ENCODE results near the gene MYO7A.

Gene MYO7A

DNA sequence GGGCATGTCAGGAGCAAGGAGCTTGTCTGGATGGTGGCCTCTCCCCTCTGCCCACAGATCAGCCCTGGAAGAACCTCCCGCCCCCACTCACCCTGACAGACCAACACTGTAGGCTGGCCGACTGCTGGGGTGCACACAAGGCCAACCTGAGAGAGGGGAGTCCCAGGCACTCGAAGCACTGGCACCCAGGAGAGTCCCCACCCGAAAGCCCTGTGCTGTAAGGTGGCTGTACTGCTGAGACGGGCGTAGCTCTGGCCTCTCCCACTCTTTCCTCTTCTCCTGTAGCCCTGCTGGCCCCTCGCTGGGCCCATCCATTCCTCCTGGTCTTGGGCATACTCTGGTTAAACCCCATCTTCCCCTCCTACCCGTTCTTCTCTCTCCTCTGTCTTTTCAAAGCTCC is 39.7 kb downstream of the MYO7A start:
- no peak for DNase-seq

GRCh38 chr11:77170107-77170506 is 42.1 kb downstream of the MYO7A start:
- DNase-seq = no peak

- DNase-seq = no peak
These were observed 43.2 kb downstream of the MYO7A start for GRCh38 chr11:77171254-77171653.

DNA sequence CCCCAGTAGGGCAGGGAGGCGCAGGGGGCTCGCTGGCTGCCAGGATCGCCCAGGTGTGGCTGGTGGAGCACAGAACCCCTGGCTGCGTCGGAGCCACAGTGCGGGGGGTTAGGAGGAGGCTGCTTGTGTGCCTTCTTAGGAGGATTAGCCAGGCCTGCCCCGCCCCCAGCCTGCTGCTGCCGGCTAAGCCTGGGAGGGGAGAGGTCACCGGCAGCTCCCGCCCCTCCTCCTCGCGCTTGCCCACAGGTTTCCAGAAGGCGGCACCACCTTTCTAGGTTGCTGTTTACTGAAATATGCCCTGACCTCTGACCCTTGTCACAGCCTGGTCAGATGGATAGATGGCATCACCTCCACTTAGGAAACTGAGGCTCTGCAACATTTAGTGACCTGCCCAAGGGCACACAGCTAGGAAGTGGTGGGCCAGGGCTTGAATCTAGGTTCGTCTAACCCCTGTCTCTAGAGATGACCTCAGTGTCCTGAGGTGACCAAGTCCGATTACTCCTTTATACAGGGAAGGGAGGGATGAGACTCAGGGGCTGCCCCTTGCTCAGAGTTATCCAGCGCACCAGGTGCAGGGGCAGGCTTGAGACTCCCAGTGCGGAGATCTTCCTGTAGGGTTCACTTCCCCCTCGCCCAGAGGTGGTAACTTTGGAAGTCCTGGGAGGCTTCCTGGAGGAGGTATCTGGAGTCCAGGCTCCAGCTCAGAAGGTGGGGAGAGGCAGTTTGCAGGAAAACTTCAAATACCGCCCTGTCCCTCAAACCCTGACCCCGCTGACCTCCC is 44.0 kb downstream of the MYO7A start:
- DNase-seq = no peak

GRCh38 chr11:77172666-77172982 is 44.6 kb downstream of the MYO7A start:
- no peak for DNase-seq

DNA sequence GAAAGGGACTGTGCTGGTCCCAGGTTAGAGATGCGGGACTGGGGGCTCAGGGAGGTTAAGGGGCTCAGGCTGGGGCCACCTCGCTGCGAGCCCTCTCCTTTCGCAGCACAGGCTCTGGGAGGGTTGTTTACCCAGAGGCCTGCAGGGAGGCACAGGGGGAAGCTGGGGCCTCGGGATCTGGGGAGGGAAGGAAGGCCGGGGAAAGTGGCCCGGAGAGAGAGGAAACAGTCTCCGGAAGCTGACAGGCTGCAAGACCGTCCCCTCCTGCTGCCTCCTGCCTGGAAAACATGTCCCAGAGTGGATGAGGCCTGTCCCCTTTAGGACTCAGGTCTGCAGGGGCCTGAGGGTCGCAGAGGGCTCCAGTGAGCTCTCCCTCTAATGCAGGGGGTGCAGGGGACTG is 45.4 kb downstream of the MYO7A start:
- DNase-seq = no peak

DNA sequence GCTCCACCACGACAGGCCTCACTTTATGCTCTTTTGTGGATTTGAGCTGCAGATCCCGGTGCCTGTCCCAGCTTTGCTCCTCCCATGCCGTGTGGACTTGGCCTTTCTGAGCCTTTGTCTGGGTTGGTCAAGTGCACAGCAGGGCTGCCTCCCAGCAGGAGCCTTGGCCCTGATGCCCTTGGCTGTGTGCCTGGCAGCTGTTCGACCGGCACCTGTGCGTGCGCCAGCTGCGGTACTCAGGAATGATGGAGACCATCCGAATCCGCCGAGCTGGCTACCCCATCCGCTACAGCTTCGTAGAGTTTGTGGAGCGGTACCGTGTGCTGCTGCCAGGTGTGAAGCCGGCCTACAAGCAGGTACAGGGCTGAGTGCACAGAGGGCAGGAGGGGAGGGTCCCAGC is 46.5 kb downstream of the MYO7A start:
- DNase-seq = no peak

DNA sequence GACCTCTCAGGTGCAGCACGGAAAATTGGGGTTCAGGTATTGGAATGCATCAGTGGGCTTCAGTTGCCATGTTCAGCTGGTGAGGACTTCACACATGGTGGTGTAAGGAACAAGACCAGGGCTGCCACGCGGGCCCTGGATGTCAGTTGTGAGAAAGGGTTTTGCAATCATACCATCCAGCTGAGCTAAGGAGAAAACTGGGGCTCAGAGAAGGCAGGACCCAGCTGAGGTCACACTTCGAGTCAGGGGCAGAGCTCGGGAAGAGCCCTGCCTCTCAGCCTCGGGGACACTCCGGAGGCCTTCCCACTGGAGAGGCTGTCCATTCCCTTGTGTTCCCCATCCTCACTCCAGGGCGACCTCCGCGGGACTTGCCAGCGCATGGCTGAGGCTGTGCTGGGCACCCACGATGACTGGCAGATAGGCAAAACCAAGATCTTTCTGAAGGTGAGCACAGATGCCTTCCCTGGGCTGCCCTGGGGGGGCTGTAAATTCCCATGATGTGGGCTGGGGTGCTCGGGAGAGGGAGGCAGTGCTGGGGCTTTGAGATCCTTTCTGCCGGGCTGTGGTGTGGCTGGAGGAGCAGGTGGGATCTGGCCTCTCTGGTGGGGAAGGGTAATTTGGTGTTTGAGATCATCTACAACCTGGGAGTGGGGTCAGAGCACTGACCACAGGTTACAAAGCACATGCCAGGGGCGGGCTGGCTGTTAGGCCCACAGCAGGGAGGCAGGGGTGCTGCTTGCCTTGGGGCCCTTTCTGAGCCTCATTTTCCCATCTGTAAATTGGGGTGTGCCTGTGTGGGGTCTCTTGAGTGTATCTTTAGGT is 47.2 kb downstream of the MYO7A start:
- DNase-seq = no peak

DNA sequence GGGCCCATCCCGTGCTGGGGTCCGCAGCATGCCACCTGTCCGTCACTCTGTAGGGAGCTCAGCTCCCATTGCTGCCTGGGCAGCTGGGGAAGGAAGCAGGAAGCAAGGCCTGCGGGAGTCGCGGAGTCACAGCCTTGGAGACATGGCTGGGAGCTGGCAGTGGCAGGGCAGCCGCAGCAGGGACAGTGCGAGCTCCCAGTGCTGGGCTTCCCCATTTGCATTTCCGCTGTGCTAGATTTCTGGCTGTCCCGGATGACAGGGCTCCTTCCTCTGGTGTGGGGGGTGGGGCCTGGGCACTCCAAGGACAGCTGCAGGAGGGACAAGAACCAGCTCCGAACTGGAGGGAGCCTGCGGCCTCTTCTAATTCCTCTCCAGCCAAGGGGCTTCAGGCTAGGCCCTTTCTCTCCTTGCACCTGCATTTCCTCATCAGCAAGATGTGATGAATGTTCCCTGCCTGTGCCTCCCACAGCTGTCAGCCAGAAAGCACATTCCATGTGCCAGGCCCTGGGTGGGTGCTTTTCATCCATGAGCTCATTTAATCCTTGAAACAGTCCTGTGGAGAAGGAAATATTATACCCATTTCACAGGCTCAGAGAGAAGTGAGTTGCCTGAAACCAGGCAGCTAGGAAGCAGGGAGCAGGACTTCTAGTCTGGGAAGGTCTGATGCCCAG is 48.0 kb downstream of the MYO7A start:
- no peak for DNase-seq

- no peak for DNase-seq
These were observed 49.0 kb downstream of the MYO7A start for GRCh38 chr11:77176996-77177395.

- DNase-seq = no peak
These were observed 50.1 kb downstream of the MYO7A start for GRCh38 chr11:77178150-77178549.

DNA sequence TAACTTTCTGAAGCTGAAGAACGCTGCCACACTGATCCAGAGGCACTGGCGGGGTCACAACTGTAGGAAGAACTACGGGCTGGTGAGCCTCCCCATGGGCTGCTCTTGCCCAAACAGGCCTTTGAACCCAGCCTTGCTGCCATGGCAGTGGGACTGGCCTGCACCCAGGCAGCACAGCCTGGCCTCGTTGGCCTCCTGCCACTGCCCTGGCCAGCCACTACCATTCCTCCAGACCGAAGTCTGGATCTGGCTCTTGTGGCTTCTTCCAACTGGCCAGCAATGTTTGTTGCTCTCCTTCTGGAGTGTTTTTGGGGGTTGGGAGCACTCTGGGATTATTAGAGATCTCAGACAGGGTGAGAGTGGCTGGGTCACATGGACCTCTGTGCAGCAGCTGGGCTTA is 51.0 kb downstream of the MYO7A start:
- DNase-seq = no peak

DNA sequence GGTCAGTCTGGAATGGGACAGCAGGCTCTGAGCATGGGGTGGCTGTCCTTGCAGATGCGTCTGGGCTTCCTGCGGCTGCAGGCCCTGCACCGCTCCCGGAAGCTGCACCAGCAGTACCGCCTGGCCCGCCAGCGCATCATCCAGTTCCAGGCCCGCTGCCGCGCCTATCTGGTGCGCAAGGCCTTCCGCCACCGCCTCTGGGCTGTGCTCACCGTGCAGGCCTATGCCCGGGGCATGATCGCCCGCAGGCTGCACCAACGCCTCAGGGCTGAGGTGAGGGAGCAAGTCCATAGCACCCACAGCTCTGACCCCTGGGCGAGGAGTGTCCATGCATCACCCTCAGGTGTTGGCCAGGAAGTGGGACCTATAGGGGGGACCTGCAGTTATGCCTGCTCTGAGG is 51.6 kb downstream of the MYO7A start:
- DNase-seq = no peak

DNA sequence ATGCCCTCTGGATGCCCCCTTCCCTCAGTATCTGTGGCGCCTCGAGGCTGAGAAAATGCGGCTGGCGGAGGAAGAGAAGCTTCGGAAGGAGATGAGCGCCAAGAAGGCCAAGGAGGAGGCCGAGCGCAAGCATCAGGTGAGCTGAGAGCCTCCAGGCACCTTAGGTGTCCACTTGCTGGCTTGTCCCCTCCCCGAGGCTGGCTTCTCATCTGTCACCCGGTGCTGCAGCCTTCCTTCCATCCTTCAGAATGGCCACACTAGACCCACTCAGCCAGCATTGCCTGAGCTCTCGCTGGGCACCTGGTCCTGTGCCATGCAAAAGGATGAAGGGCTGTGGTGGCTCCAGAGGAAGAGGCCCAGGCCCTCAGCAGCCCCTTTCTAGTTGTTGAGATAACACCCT is 52.3 kb downstream of the MYO7A start:
- no peak for DNase-seq

DNA sequence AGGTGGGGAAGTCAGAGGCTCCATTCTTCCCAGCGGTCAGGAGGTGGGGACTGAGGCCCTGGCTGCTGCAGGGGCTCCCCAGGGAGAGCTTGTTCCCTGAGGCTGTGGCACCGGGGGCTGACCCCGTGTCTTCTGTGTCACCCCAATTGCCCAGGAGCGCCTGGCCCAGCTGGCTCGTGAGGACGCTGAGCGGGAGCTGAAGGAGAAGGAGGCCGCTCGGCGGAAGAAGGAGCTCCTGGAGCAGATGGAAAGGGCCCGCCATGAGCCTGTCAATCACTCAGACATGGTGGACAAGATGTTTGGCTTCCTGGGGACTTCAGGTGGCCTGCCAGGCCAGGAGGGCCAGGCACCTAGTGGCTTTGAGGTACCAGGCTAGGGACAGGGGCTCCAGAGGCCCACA is 53.2 kb downstream of the MYO7A start:
- no peak for DNase-seq

- DNase-seq = no peak
These were observed 53.9 kb downstream of the MYO7A start for GRCh38 chr11:77181799-77182541.

GRCh38 chr11:77182542-77183430 is 54.7 kb downstream of the MYO7A start:
- no peak for DNase-seq

DNA sequence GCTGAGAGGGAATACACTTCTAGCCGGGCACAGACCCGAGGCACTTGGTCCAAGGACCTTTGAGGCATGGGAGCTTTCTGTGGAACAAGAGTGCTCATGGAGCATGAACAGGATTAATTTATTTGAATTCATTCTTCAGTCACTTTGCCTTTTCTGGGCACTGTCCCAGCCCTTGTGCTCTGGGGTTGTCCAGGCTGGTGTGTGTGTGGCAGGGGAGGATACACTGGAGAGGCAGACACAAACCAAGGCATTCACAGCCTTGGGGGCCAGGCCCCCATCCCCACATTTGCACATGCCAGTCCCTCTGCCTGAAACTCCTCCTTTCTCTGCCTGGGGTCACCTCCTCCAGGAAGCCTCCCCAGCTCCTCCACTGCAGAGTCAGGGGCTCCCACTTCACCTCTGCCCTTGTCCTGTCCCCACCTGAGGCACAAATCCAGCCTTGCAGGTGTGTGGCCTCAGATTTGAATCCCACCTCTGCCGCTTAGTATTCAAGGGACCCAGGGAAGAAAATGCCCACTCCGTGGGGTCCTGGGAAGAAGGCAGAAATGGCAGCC is 55.5 kb downstream of the MYO7A start:
- DNase-seq = no peak

DNA sequence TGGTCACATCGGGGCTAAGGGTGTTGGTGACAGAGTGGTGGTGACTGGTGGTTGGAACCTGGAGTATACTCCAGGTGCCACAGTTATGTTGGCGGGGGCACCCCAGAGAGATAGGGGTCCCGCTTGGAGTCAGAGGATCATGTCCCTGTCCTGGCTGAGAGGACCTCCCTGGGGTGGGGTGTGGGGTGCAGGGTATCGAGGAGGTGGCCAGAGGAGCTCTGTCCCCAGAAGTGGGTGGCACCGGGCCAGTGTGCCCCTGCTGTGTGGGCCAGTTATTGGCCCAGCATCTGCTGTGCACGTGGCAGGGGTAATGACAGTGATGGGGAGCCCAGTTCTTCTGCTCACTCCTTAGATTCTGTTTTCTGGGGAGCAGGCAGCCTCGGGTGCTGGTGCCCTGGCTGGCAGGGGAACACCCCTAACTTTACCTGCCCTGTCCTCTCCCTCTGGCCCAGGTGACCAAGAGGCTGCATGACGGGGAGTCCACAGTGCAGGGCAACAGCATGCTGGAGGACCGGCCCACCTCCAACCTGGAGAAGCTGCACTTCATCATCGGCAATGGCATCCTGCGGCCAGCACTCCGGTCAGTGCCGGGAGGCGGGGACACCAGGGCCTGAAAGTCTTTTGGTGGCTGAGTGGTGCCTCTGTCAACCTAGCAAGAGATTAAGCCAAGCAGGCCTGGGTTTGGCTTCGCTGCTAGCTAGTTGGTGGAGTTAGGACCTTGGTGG is 56.3 kb downstream of the MYO7A start:
- no peak for DNase-seq

DNA sequence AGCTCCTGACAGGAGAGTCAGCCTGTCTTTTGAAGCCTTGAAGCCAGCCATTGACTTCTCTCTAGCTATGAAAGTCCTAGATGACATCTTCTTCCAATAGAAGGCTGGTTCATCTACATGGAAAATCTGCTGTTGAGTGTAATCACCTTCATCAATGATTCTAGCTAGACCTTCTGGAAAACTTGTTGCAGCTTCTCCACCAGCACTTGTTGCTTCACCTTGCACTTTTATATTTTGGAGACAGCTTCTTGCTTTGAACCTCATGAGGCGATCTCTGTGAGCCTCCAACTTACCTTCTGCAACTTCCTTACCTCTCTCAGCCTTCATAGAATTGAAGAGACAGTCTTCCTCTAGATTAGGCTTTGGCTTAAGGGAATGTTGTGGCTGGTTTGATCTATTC is 58.3 kb downstream of the MYO7A start:
- no peak for DNase-seq

DNA sequence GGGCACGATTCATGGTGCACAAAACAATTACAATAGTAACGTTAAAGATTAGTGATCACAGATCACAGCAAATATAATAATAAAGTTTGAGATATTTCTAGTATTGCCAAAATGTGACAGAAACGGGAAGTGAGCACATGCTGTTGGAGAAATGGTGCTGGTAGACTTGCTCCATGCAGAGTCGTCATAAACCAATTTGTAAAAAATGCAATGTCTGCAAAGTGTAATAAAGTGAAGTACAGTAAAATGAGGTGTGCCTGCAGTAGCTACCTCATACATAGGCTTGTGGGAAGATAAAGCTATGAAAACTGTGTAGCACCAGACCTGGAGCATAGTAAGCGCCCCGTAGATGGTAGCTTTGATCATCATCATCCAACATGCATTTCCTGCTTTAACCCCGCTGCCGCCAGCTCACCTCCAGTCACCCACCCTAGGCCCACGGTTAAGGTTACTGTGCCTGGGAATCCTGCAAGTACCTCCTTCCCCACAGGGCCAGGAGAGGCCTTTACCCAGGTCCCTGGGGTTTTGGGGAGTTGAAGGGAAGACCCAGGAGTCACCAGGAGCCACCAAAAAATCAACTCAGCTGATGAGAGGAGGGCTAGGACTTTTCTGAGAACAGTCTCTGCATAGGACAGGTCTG is 59.2 kb downstream of the MYO7A start:
- DNase-seq = no peak
